H1 (cell line): ENCODE measurements around the gene TNIK. TPM values are rescaled to one million over a fixed set of nuclear protein-coding genes. Genes with fewer than 3 reads are reported as not detected.

Source experiments
- CTCF ChIA-PET: fragments of 300-600 bp; sonication (Branson Sonifier 250); formaldehyde crosslinking; loops from one replicate; lab custom pipeline; 2021; ENCODE audit not compliant: partially characterized antibody; lab: Charles Lee
- POLR2A ChIA-PET: fragments of 300-600 bp; sonication (Branson Sonifier 250); formaldehyde crosslinking; loops from one replicate; lab custom pipeline; 2021; ENCODE audit warnings: inconsistent platforms; ENCODE audit not compliant: partially characterized antibody; lab: Charles Lee
- DNase-seq, 2 experiments: peaks; one replicate each; pipeline versions ENCODE4 v3.0.0 to v3.0.0-alpha.2; 2010 to 2022; ENCODE audit warnings: low spot score in 2 of 2, low read depth in 1 of 2, mixed read lengths in 1 of 2
- FAIRE-seq: peaks from 2 replicates; lab custom pipeline; 2011; peaks lifted over from hg19 to GRCh38; lab: Jason Lieb, UNC
- H2AFZ ChIP-seq: 2 replicates; pipeline ENCODE4 v1.8.1; 2012; ENCODE audit warnings: low read length, inconsistent platforms
- H2AK5ac ChIP-seq: 2 replicates; pipeline ENCODE4 v1.6.1; 2013; ENCODE audit warnings: low read depth, low read length
- H2BK120ac ChIP-seq: replicated peaks from 2 replicates; pipeline ENCODE3; 2013; ENCODE audit warnings: low read depth, low read length, inconsistent platforms
- H2BK12ac ChIP-seq: 2 replicates; pipeline ENCODE4 v1.6.1; 2013; ENCODE audit warnings: low read depth, low read length
- H2BK15ac ChIP-seq: 2 replicates; pipeline ENCODE4 v1.6.1; 2013; ENCODE audit warnings: low read length
- H2BK20ac ChIP-seq: 2 replicates; pipeline ENCODE4 v1.6.1; 2013; ENCODE audit warnings: low read length
- H2BK5ac ChIP-seq: 2 replicates; pipeline ENCODE4 v1.6.1; 2013; ENCODE audit warnings: low read depth, low read length
- H3K14ac ChIP-seq: 2 replicates; pipeline ENCODE4 v1.6.1; 2013; ENCODE audit warnings: inconsistent platforms; ENCODE audit not compliant: insufficient read length
- H3K18ac ChIP-seq: 2 replicates; pipeline ENCODE4 v1.6.1; 2013; ENCODE audit warnings: low read length; ENCODE audit errors: extremely low read depth
- H3K23ac ChIP-seq: 2 replicates; pipeline ENCODE4 v1.6.1; 2013; ENCODE audit warnings: inconsistent platforms; ENCODE audit not compliant: insufficient read length
- H3K23me2 ChIP-seq: 2 replicates; pipeline ENCODE4 v1.6.1; 2013; ENCODE audit warnings: low read depth, low read length
- H3K27ac ChIP-seq: 2 replicates; pipeline ENCODE4 v1.6.1; 2011; ENCODE audit warnings: low read depth, low read length, inconsistent platforms
- H3K27me3 ChIP-seq, 4 experiments: replicated peaks in 1 of 4; 1 replicate in 1 of 4; 2 replicates in 3 of 4; pipeline versions ENCODE4 v1.6.1 to v1.8.1; 2011 to 2013; ENCODE audit warnings: low read length in 3 of 4, mild to moderate bottlenecking in 3 of 4, inconsistent platforms in 2 of 4, mixed read lengths in 2 of 4, moderate library complexity in 1 of 4; ENCODE audit not compliant: control insufficient read depth in 3 of 4, insufficient read depth in 3 of 4; ENCODE audit errors: extremely low read depth in 1 of 4
- H3K36me3 ChIP-seq, 4 experiments: 2 replicates each; pipeline versions ENCODE4 v1.6.1 to v1.8.1; 2011 to 2013; ENCODE audit warnings: mild to moderate bottlenecking in 4 of 4, low read length in 3 of 4, moderate library complexity in 2 of 4, control low read depth in 1 of 4, inconsistent platforms in 1 of 4; ENCODE audit not compliant: insufficient read depth in 4 of 4, control insufficient read depth in 2 of 4
- H3K4ac ChIP-seq: replicated peaks from 2 replicates; pipeline ENCODE3; 2013; ENCODE audit warnings: low read length, low read depth, mixed read lengths, inconsistent platforms; ENCODE audit not compliant: insufficient read length
- H3K4me1 ChIP-seq, 4 experiments: replicated peaks in 1 of 4; 1 replicate in 1 of 4; 2 replicates in 3 of 4; pipeline versions ENCODE4 v1.6.1 to v1.8.1; 2011 to 2013; ENCODE audit warnings: low read length in 3 of 4, inconsistent platforms in 2 of 4, mixed read lengths in 1 of 4; ENCODE audit not compliant: insufficient read depth in 4 of 4, control insufficient read depth in 3 of 4
- H3K4me2 ChIP-seq, 2 experiments: 2 replicates each; pipeline versions ENCODE4 v1.6.1 to v1.8.1; 2011 to 2013; ENCODE audit warnings: low read depth in 2 of 2, low read length in 2 of 2, control low read depth in 1 of 2, inconsistent platforms in 1 of 2, mild to moderate bottlenecking in 1 of 2; ENCODE audit not compliant: insufficient read depth in 1 of 2
- H3K4me3 ChIP-seq, 4 experiments: fragments of 200-600, 300-600 bp in 1 of 4; sonication (generic), shearing (Covaris generic), sonication (Bioruptor Twin) in 1 of 4; 2 replicates each; pipeline versions ENCODE4 v1.5.1 to v1.8.1; 2011 to 2016; ENCODE audit warnings: low read length in 4 of 4, low read depth in 3 of 4, control low read depth in 2 of 4, inconsistent platforms in 2 of 4, mild to moderate bottlenecking in 2 of 4, mixed read lengths in 1 of 4, moderate library complexity in 1 of 4; ENCODE audit not compliant: insufficient read depth in 2 of 4; ENCODE audit errors: extremely low read depth in 1 of 4
- H3K56ac ChIP-seq: replicated peaks from 2 replicates; pipeline ENCODE3; 2013; ENCODE audit warnings: low read depth, mild to moderate bottlenecking, mixed read lengths, low read length, inconsistent platforms; ENCODE audit not compliant: insufficient read length
- H3K79me1 ChIP-seq: 2 replicates; pipeline ENCODE4 v1.6.1; 2013; ENCODE audit warnings: low read depth, low read length, control low read depth
- H3K79me2 ChIP-seq, 2 experiments: 2 replicates each; pipeline versions ENCODE4 v1.6.1 to v1.8.1; 2012 to 2013; ENCODE audit warnings: low read length in 2 of 2, mild to moderate bottlenecking in 2 of 2, inconsistent platforms in 1 of 2; ENCODE audit not compliant: insufficient read depth in 2 of 2, control insufficient read depth in 1 of 2
- H3K9ac ChIP-seq, 4 experiments: replicated peaks in 1 of 4; 1 replicate in 1 of 4; 2 replicates in 3 of 4; pipeline versions ENCODE4 v1.6.1 to v1.8.1; 2011 to 2013; ENCODE audit warnings: low read depth in 3 of 4, low read length in 3 of 4, control low read depth in 2 of 4, mild to moderate bottlenecking in 2 of 4, moderate library complexity in 2 of 4, inconsistent platforms in 1 of 4; ENCODE audit errors: extremely low read depth in 1 of 4
- H3K9me3 ChIP-seq, 2 experiments: 2 replicates each; pipeline versions ENCODE4 v1.6.1 to v1.8.1; 2012 to 2013; ENCODE audit warnings: mild to moderate bottlenecking in 2 of 2, moderate library complexity in 2 of 2, control low read depth in 1 of 2, inconsistent platforms in 1 of 2, low read depth in 1 of 2, low read length in 1 of 2, mixed read lengths in 1 of 2; ENCODE audit not compliant: insufficient read depth in 2 of 2
- H4K20me1 ChIP-seq, 2 experiments: replicated peaks in 1 of 2; 2 replicates each; pipeline versions ENCODE3 to v1.8.1; 2011 to 2013; ENCODE audit warnings: inconsistent platforms in 2 of 2, low read length in 2 of 2, mild to moderate bottlenecking in 1 of 2; ENCODE audit not compliant: insufficient read depth in 2 of 2, control insufficient read depth in 1 of 2
- H4K5ac ChIP-seq: 2 replicates; pipeline ENCODE4 v1.6.1; 2013; ENCODE audit warnings: low read length, low read depth, mixed read lengths, inconsistent platforms; ENCODE audit not compliant: insufficient read length
- H4K8ac ChIP-seq: 2 replicates; pipeline ENCODE4 v1.8.0; 2013; ENCODE audit warnings: mild to moderate bottlenecking, moderate library complexity, low read length, inconsistent platforms; ENCODE audit not compliant: insufficient read depth; ENCODE audit errors: extremely low read depth
- H4K91ac ChIP-seq: replicated peaks from 2 replicates; pipeline ENCODE3; 2013; ENCODE audit warnings: low read length, mixed read lengths, inconsistent platforms; ENCODE audit not compliant: insufficient read length
- CREB1 ChIP-seq: IDR thresholded peaks from 2 replicates; pipeline ENCODE4 v1.6.1; 2012; ENCODE audit warnings: inconsistent platforms
- EP300 ChIP-seq, 2 experiments: IDR thresholded peaks; 1 replicate in 1 of 2; 2 replicates in 1 of 2; pipeline ENCODE4 v1.6.1; 2011 to 2012; ENCODE audit warnings: low read depth in 2 of 2, low read length in 2 of 2, mild to moderate bottlenecking in 2 of 2, borderline replicate concordance in 1 of 2, inconsistent platforms in 1 of 2, moderate library complexity in 1 of 2
- RFX5 ChIP-seq: IDR thresholded peaks from 2 replicates; pipeline ENCODE4 v1.6.1; 2011; ENCODE audit warnings: low read depth, low read length, improper control_type of control experiment, borderline replicate concordance
- SAP30 ChIP-seq: fragments of 300-600 bp; sonication (generic); IDR thresholded peaks from 2 replicates; pipeline ENCODE4 v1.7.1; 2012; ENCODE audit warnings: low read length, moderate library complexity, mild to moderate bottlenecking, inconsistent platforms; ENCODE audit not compliant: insufficient read depth, insufficient replicate concordance
- SUZ12 ChIP-seq: fragments of 200-600 bp; sonication (generic); IDR thresholded peaks from 2 replicates; pipeline ENCODE4 v1.6.1; 2012; ENCODE audit warnings: mild to moderate bottlenecking, inconsistent platforms, low read length, moderate library complexity, mixed read lengths
- USF2 ChIP-seq: IDR thresholded peaks from 2 replicates; pipeline ENCODE4 v1.6.1; 2011; ENCODE audit warnings: low read length, improper control_type of control experiment
- WGBS, 2 experiments: shearing (Covaris generic) in 1 of 2; methylation state at CpG; one replicate each; pipeline versions ENCODE4 v1.1.6 to v1.1.7; 2013 to 2015; ENCODE audit warnings: low lambda C conversion rate in 2 of 2, mixed read lengths in 2 of 2, inconsistent platforms in 1 of 2, low coverage in 1 of 2, missing lambda C conversion rate in 1 of 2; ENCODE audit not compliant: insufficient replicate concordance in 2 of 2, insufficient coverage in 1 of 2, insufficient read length in 1 of 2; ENCODE audit errors: extremely low coverage in 1 of 2, missing lambda C conversion rate in 1 of 2; 5-methylcytosine and 5-hydroxymethylcytosine counted together
- long read RNA-seq, 2 experiments: library from RNA in 1 of 2; library from capped mRNA in 1 of 2; stranded (forward); transcript quantifications; one replicate each; pipeline ENCODE4 v2.0.0, GENCODE V29; 2021; ENCODE audit warnings: inconsistent platforms in 1 of 2
- polyA minus RNA-seq, 3 experiments: library from RNA; depleted of rRNA, polyadenylated mRNA; stranded (reverse); fragments of >200 nt; gene quantifications; 1 replicate in 2 of 3; 2 replicates in 1 of 3; pipeline ENCODE4 v1.2.3, GENCODE V29; 2011
- polyA plus RNA-seq, 7 experiments: library from polyadenylated mRNA; depleted of rRNA in 3 of 7; stranded (reverse) in 5 of 7; unstranded in 2 of 7; fragments of >200 nt in 5 of 7; fragments of 200-250 nt in 2 of 7; gene quantifications; 1 replicate in 5 of 7; 2 replicates in 1 of 7; 4 replicates in 1 of 7; pipeline versions ENCODE4 v1.2.1 to v1.2.3, GENCODE V29; 2011 to 2013; ENCODE audit warnings: missing spikeins in 2 of 7, mixed read lengths in 2 of 7
- total RNA-seq: library from RNA; stranded (reverse); fragmentation: NEBNext Ultra II Directional; extraction: Animal tissue kit (Norgen Biotek cat#: 25700); gene quantifications from 2 replicates; pipeline ENCODE4 v1.2.1, GENCODE V29; 2021

TNIK gene
- total RNA-seq (42.0 and 46.8 TPM in 2 replicates), polyA plus RNA-seq (2011; rRNA removed) (7.4 and 8.0 TPM in 2 replicates), polyA minus RNA-seq (2011; rRNA and poly(A)+ RNA removed) (19.4 and 27.7 TPM in 2 replicates)
- 10.7 TPM for polyA plus RNA-seq (2011; cell fraction: cytosol; rRNA removed)
- 18.1 TPM for polyA plus RNA-seq (2011; cell fraction: nucleus; rRNA removed)
- 16.8 to 23.1 TPM (median 21.9 TPM) in 4 replicates for polyA plus RNA-seq (2012, experiment 1 of 2)
- 3.9 TPM for polyA plus RNA-seq (2012, experiment 2 of 2)
- polyA plus RNA-seq (2013, experiment 1 of 2): 29.1 TPM
- polyA plus RNA-seq (2013, experiment 2 of 2): 27.4 TPM
- 15.3 TPM for polyA minus RNA-seq (2011; cell fraction: cytosol; rRNA and poly(A)+ RNA removed)
- polyA minus RNA-seq (2011; cell fraction: nucleus; rRNA and poly(A)+ RNA removed): 39.4 TPM
- long read RNA-seq, experiment 1, partial matches to known transcripts: 4 of 19 reads
- long read RNA-seq, experiment 1, other reads (novel, unspliced or antisense): 15 of 19 reads
- long read RNA-seq, experiment 2, partial matches to known transcripts: 0 of 3 reads
- long read RNA-seq, experiment 2, other reads (novel, unspliced or antisense): 3 of 3 reads

GRCh38 chr3:171459942-171460724 lies at the start of gene TNIK:
TNIK (minus strand) TSS chr3:171460405; CDS start chr3:171460063, 342 bp downstream.
- H3K23me2 ChIP-seq: peaks cover 22% of the 10 kb centered on the region
- no peak within 1 kb of the TSS for H2AK5ac ChIP-seq
- H3K14ac ChIP-seq: no peak within 1 kb of the TSS
- peak within 1 kb of the TSS; percentile 81 for H2AFZ ChIP-seq
- peaks cover 8 to 23% (median 15%) of the 10 kb centered on the region in 4 experiments; a peak in 6 of 7 replicates for H3K4me1 ChIP-seq
- 2% methylated on average over 41 of the region's 55 CpGs; no CpG with 5 or more reads in 1 of the 2 experiments for WGBS, 2 experiments
- no peak within 1 kb of the TSS for H4K91ac ChIP-seq
- POLR2A ChIA-PET: interaction anchor here (0.6 to 2.5 kb wide), 8 partner anchors 19 to 591 kb away, joined by 3 to 9 read pairs (median 4); no protein-coding TSS in a partner anchor
- H3K9me3 ChIP-seq: no peaks in the 10 kb centered on the region
- peak within 1 kb of the TSS; percentile 64 to 85 (median 80) for H3K4me3 ChIP-seq
- H2BK12ac ChIP-seq: peak within 1 kb of the TSS; percentile 64
- H2BK20ac ChIP-seq: peak within 1 kb of the TSS; percentile 41; the same call in 1 of the 2 replicates
- peak within 1 kb of the TSS; percentile 83; the same call in 1 of the 2 replicates for H2BK15ac ChIP-seq
- H3K56ac ChIP-seq: no peak within 1 kb of the TSS
- no peak within 1 kb of the TSS for H3K23ac ChIP-seq
- peak within 1 kb of the TSS; percentile 86 to 91 for H3K4me2 ChIP-seq
- peak within 1 kb of the TSS; percentile 70 to 83 (median 72) for H3K9ac ChIP-seq
- FAIRE-seq (no peak), DNase-seq (peak in 1 of 2 experiments; percentile 85)
- peak within 1 kb of the TSS; percentile 5 for H2BK120ac ChIP-seq
- peak within 1 kb of the TSS; percentile 32 for H3K4ac ChIP-seq
- no peaks in the 10 kb centered on the region for H3K79me1 ChIP-seq
- peak within 1 kb of the TSS; percentile 13; the same call in 1 of the 2 replicates for H3K27ac ChIP-seq
- H2BK5ac ChIP-seq: peak within 1 kb of the TSS; percentile 21; the same call in 1 of the 2 replicates
- H4K8ac ChIP-seq: peak within 1 kb of the TSS; percentile 59
- H4K5ac ChIP-seq: peak within 1 kb of the TSS; percentile 61
- CTCF ChIA-PET: interaction anchor here (0.6 to 2.7 kb wide), 6 partner anchors 9 to 410 kb away, joined by 3 to 8 read pairs (median 4); no protein-coding TSS in a partner anchor
- peak within 1 kb of the TSS; percentile 52; the same call in 1 of the 2 replicates for H3K18ac ChIP-seq
- H3K27me3 ChIP-seq: peaks cover 0 to 12% (median 6%) of the 10 kb centered on the region in 4 experiments; a peak in 4 of 7 replicates
- no peaks in the 10 kb centered on the region for H3K36me3 ChIP-seq
- no peaks in the 10 kb centered on the region for H4K20me1 ChIP-seq
- peaks cover 0 to 38% of the 10 kb centered on the region in 2 experiments; a peak in 3 of 4 replicates for H3K79me2 ChIP-seq
- TF ChIP-seq USF2 (no peak), RFX5 (no peak), EP300 (IDR thresholded peaks at IDR 0.05; ENCODE audit: borderline replicate concordance in 1 of 2, low read depth in 2 of 2, low read length in 2 of 2) (no peak), CREB1 (no peak; the same call in 1 of the 2 replicates), SUZ12 (no peak), SAP30 (no peak)
